HG02973 (cell line): Measurements from ENCODE around the gene INPP5A.
A peak's percentile ranks its signal among the peaks of the same experiment; 100 is the strongest.
"Not testable (repeated sequence)": the region's sequence is repeated elsewhere in the genome, so short reads cannot be mapped to it uniquely, and the experiment has no call there.

ENCODE experiments used
- ATAC-seq: cut with Tn5 transposase; IDR thresholded peaks from one replicate; pipeline ENCODE4 v1.9.1; 2021; ENCODE audit warnings: moderate library complexity; ENCODE audit not compliant: unreplicated experiment

INPP5A gene

GRCh38 chr10:132537684-132538001 is at the start of gene INPP5A:
Gene INPP5A, plus strand, starts transcription at chr10:132537787. Its CDS starts 310 bp downstream, at chr10:132538097.
- ATAC-seq = peak; percentile 65

GRCh38 chr10:132488231-132488821 is 49.3 kb upstream of the INPP5A start:
- no peak for ATAC-seq

- ATAC-seq = no peak
Measured at GRCh38 chr10:132489053-132489703, 48.4 kb upstream of the INPP5A start.

- ATAC-seq = no peak
Measured at GRCh38 chr10:132489704-132490534, 47.7 kb upstream of the INPP5A start.

- ATAC-seq = not testable (repeated sequence)
Measured at GRCh38 chr10:132491534-132491933, 46.1 kb upstream of the INPP5A start.

GRCh38 chr10:132492323-132493025 is 45.1 kb upstream of the INPP5A start:
- no peak for ATAC-seq

GRCh38 chr10:132493246-132493755 is 44.3 kb upstream of the INPP5A start:
- ATAC-seq = no peak

GRCh38 chr10:132493756-132494290 is 43.8 kb upstream of the INPP5A start:
- no peak for ATAC-seq

- no peak for ATAC-seq
Measured at GRCh38 chr10:132494866-132495630, 42.5 kb upstream of the INPP5A start.

- ATAC-seq = no peak
Measured at GRCh38 chr10:132496360-132497062, 41.1 kb upstream of the INPP5A start.

- no peak for ATAC-seq
Measured at GRCh38 chr10:132497063-132497680, 40.4 kb upstream of the INPP5A start.

GRCh38 chr10:132497861-132498561 is 39.6 kb upstream of the INPP5A start:
- ATAC-seq = no peak

- ATAC-seq = no peak
Measured at GRCh38 chr10:132498562-132499366, 38.8 kb upstream of the INPP5A start.

GRCh38 chr10:132499367-132499685 is 38.3 kb upstream of the INPP5A start:
- no peak for ATAC-seq

GRCh38 chr10:132500781-132501415 is 36.7 kb upstream of the INPP5A start:
- no peak for ATAC-seq

- no peak for ATAC-seq
Measured at GRCh38 chr10:132502544-132503300, 34.9 kb upstream of the INPP5A start.
